LNCaP clone FGC (cell line): ENCODE measurements around the gene FBXL20.

Source experiments
- DNase-seq: peaks from one replicate; pipeline ENCODE4 v3.0.0-alpha.2; 2011; ENCODE audit warnings: low read depth
- H3K4me3 ChIP-seq: 2 replicates; pipeline ENCODE4 v1.5.1; 2011; ENCODE audit warnings: mild to moderate bottlenecking, low read depth, low read length, control low read depth
- CTCF ChIP-seq: IDR thresholded peaks from 2 replicates; pipeline ENCODE4 v1.5.1; 2012; ENCODE audit warnings: mild to moderate bottlenecking; ENCODE audit not compliant: control insufficient read depth, insufficient read depth; ENCODE audit errors: extremely low read depth

Gene FBXL20

GRCh38 chr17:39227364-39227919, 174.0 kb downstream of the FBXL20 start:
- no peak for DNase-seq
- H3K4me3 ChIP-seq: no peak overlapping the region
- TF ChIP-seq CTCF: no peak

GRCh38 chr17:39225959-39226683, 175.3 kb downstream of the FBXL20 start:
- DNase-seq: no peak
- no peak overlapping the region for H3K4me3 ChIP-seq
- no peak for TF ChIP-seq CTCF

GRCh38 chr17:39225308-39225958, 176.0 kb downstream of the FBXL20 start, which contains the start of gene STAC2:
STAC2 (minus strand) TSS chr17:39225945; CDS start chr17:39225502, 443 bp downstream.
- TF ChIP-seq CTCF: no peak
- DNase-seq: no peak
- no peak within 1 kb of the TSS for H3K4me3 ChIP-seq

GRCh38 chr17:39224778-39225307, 176.6 kb downstream of the FBXL20 start:
- TF ChIP-seq CTCF: no peak
- no peak overlapping the region for H3K4me3 ChIP-seq
- DNase-seq: no peak

- DNase-seq: no peak
- H3K4me3 ChIP-seq: no peak overlapping the region
- no peak for TF ChIP-seq CTCF
These were observed 177.3 kb downstream of the FBXL20 start for GRCh38 chr17:39223907-39224777.
